Natural killer cell (primary cell): ENCODE results near the gene RGS6. TPM values are rescaled to one million over a fixed set of nuclear protein-coding genes. Genes with fewer than 3 reads are reported as not detected.
A peak's percentile ranks its signal among the peaks of the same experiment; 100 is the strongest.

Source experiments
- ATAC-seq, 3 donors: fragments of 150-1000 bp in 2 of 3; fragments of 200-7000 bp in 1 of 3; cut with Tn5 transposase; 1 replicate in 1 of 3; 2 replicates in 2 of 3; pipeline ENCODE4 v1.10.0; 2021; ENCODE audit warnings: mild to moderate bottlenecking in 2 of 3, moderate library complexity in 2 of 3
- DNase-seq, 2 donors: peaks; one replicate each; pipeline versions ENCODE4 v3.0.0 to v3.0.0-alpha.2; 2013 to 2021; ENCODE audit warnings: mixed read lengths in 1 of 2
- H3K27ac ChIP-seq: one replicate; pipeline ENCODE4 v1.5.1; 2013; ENCODE audit warnings: mild to moderate bottlenecking, low read length
- H3K27me3 ChIP-seq: one replicate; pipeline ENCODE4 v1.6.1; 2013; ENCODE audit warnings: low read length; ENCODE audit not compliant: control insufficient read depth, insufficient read depth
- H3K36me3 ChIP-seq: one replicate; pipeline ENCODE4 v1.6.1; 2013; ENCODE audit warnings: low read length; ENCODE audit not compliant: control insufficient read depth, insufficient read depth
- H3K4me1 ChIP-seq: one replicate; pipeline ENCODE4 v1.6.1; 2013; ENCODE audit warnings: low read length; ENCODE audit not compliant: control insufficient read depth, insufficient read depth
- H3K4me3 ChIP-seq: one replicate; pipeline ENCODE4 v1.5.1; 2013; ENCODE audit warnings: low read length
- H3K9me3 ChIP-seq: one replicate; pipeline ENCODE4 v1.6.1; 2013; ENCODE audit warnings: low read length; ENCODE audit not compliant: control insufficient read depth, insufficient read depth
- H3K27ac Mint-ChIP-seq, 2 donors: one replicate each; pipeline ENCODE4 v1.8.0; 2022; ENCODE audit warnings: mild to moderate bottlenecking in 2 of 2, mixed read lengths in 2 of 2, moderate library complexity in 1 of 2
- H3K27me3 Mint-ChIP-seq, 2 donors: one replicate each; pipeline ENCODE4 v1.8.0; 2022; ENCODE audit warnings: low read depth in 2 of 2, mixed read lengths in 2 of 2
- H3K36me3 Mint-ChIP-seq: one replicate; pipeline ENCODE4 v1.8.0; 2022; ENCODE audit warnings: mixed read lengths
- H3K4me1 Mint-ChIP-seq, 2 donors: one replicate each; pipeline ENCODE4 v1.8.0; 2022; ENCODE audit warnings: mixed read lengths in 2 of 2
- H3K4me3 Mint-ChIP-seq: one replicate; pipeline ENCODE4 v1.8.0; 2022; ENCODE audit warnings: mild to moderate bottlenecking, moderate library complexity, mixed read lengths
- H3K9me3 Mint-ChIP-seq, 2 donors: one replicate each; pipeline ENCODE4 v1.8.0; 2022; ENCODE audit warnings: mixed read lengths in 2 of 2
- WGBS: methylation state at CpG from one replicate; pipeline ENCODE4 v1.1.7; 2013; ENCODE audit warnings: missing lambda C conversion rate; ENCODE audit not compliant: insufficient coverage; 5-methylcytosine and 5-hydroxymethylcytosine counted together
- intact Hi-C: fragments of 100-400 bp; cut with micrococcal nuclease; formaldehyde crosslinking; loops from one replicate; pipeline ENCODE4 v1.14.2; 2022
- total RNA-seq, 4 donors: library from RNA; stranded (reverse); fragments of 120-200 nt in 1 of 4; gene quantifications; one replicate each; pipeline versions ENCODE4 v1.2.3 to v1.2.4, GENCODE V29; 2013 to 2022
- TF ChIP-seq, protein P1 (sequence below): fragments of 200-600 bp; IDR thresholded peaks from one replicate; pipeline ENCODE4 v1.8.0; 2022; ENCODE audit warnings: antibody characterized with exemption

RGS6 gene
- total RNA-seq, 3 donors from 2014 or later (not counting 1 experiment from before 2014, with no cell fraction given), result 0.75 to 1.4 TPM; not detected in 1

DNA sequence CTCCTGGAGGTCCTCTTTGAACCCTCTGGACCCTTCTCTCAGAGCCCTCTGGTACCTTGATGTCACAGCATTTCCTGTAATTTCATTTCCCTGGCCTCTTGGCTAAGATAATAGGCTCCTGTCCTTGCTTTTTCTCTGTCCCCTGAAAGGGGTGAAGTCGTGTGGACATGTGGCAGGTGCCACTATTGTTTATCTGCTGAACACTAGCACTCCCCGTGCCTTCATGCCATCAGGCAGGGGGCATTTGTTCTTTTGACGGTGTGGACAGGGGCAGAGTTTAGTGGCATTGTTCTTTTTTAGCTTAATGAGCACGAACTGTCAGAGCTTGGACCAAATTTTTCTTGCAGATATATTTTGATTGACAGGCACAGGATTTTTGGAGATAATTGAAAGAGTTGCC is 166.0 kb downstream of the RGS6 start:
- Histone ChIP-seq H3K27me3 (no peaks in the 10 kb centered on the region), H3K9me3 (no peaks in the 10 kb centered on the region), H3K36me3 (no peaks in the 10 kb centered on the region), H3K4me1 (no peaks in the 10 kb centered on the region), H3K27ac (no peak overlapping the region), H3K4me3 (no peak overlapping the region)
- intact Hi-C loops, result no loop called here
- no peaks in the 10 kb centered on the region for H3K36me3 Mint-ChIP-seq
- peaks cover 7 to 11% of the 10 kb centered on the region in 2 donors for H3K27me3 Mint-ChIP-seq
- no peaks in the 10 kb centered on the region for H3K4me1 Mint-ChIP-seq
- H3K27ac Mint-ChIP-seq, result no peak overlapping the region
- WGBS, result 81% methylated on average over 4 of the region's 4 CpGs
- ATAC-seq, result no peak
- DNase-seq, result no peak
- no peaks in the 10 kb centered on the region for H3K9me3 Mint-ChIP-seq
- H3K4me3 Mint-ChIP-seq, result no peak overlapping the region
- TF ChIP-seq, protein P1, sequence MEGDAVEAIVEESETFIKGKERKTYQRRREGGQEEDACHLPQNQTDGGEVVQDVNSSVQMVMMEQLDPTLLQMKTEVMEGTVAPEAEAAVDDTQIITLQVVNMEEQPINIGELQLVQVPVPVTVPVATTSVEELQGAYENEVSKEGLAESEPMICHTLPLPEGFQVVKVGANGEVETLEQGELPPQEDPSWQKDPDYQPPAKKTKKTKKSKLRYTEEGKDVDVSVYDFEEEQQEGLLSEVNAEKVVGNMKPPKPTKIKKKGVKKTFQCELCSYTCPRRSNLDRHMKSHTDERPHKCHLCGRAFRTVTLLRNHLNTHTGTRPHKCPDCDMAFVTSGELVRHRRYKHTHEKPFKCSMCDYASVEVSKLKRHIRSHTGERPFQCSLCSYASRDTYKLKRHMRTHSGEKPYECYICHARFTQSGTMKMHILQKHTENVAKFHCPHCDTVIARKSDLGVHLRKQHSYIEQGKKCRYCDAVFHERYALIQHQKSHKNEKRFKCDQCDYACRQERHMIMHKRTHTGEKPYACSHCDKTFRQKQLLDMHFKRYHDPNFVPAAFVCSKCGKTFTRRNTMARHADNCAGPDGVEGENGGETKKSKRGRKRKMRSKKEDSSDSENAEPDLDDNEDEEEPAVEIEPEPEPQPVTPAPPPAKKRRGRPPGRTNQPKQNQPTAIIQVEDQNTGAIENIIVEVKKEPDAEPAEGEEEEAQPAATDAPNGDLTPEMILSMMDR, result no peak

DNA sequence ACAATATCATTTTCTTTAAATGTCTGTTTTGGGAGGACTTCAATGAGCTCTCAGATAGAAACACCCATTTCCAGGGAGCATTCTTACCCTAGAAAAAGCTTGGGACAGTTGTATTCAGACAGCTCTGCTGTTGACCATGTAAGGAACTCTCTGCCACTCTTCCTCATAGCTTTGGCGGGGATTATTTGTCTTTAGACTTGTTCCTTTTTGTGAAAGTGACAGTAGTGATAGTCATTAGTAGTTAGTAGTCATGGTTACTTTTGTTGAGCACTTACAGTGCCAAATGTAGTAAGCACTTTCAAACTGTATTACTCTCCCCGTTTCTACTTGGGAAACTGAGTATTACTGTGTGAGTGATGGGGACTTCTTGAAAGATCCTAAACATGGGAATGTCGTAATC is 167.3 kb downstream of the RGS6 start:
- DNase-seq (no peak), ATAC-seq (no peak)
- no peaks in the 10 kb centered on the region for H3K9me3 Mint-ChIP-seq
- peaks cover 7 to 11% of the 10 kb centered on the region in 2 donors for H3K27me3 Mint-ChIP-seq
- Histone ChIP-seq H3K27ac (no peak overlapping the region), H3K4me3 (no peak overlapping the region), H3K36me3 (no peaks in the 10 kb centered on the region), H3K27me3 (no peaks in the 10 kb centered on the region), H3K4me1 (no peaks in the 10 kb centered on the region), H3K9me3 (no peaks in the 10 kb centered on the region)
- H3K36me3 Mint-ChIP-seq, result no peaks in the 10 kb centered on the region
- WGBS, result 87% methylated on average over 3 of the region's 3 CpGs
- intact Hi-C loops, result no loop called here
- H3K27ac Mint-ChIP-seq, result no peak overlapping the region
- TF ChIP-seq, protein P1, result no peak
- H3K4me1 Mint-ChIP-seq, result no peaks in the 10 kb centered on the region
- no peak overlapping the region for H3K4me3 Mint-ChIP-seq

DNA sequence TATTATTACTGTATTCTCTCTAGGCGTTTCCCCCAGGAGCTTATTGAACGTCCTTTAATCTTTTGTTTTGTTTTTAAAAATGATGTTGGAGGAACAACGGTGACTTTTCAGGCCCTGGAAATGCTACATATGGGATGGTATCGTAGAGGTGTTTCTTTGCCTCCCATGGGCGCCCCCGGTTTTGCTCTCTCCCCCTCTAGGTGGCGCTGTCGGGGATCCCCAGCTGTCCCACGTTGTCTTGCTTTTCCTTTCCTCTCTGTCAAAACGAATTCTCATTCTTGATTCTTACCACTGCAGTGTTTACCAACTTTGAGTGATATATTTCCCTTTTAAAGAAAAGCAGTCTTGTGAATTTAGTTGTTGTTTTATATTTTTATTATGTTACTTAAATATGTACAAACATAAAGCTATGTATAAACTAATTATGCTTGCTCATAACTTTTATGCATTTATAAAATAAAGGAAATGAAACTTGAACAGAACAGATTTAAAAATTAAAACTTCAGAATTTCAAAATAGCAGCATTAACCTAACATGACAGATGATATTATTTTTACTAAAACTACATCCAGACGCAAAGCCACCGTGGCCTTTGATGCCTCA is 171.9 kb downstream of the RGS6 start:
- peak in 1 of 3 donors; percentile 57 for ATAC-seq
- H3K4me3 Mint-ChIP-seq, result no peak overlapping the region
- no peak overlapping the region for H3K27ac Mint-ChIP-seq
- H3K27me3 ChIP-seq, result no peaks in the 10 kb centered on the region
- TF ChIP-seq, protein P1, result peak; percentile 61
- no peaks in the 10 kb centered on the region for H3K4me1 ChIP-seq
- H3K4me1 Mint-ChIP-seq, result no peaks in the 10 kb centered on the region
- no peaks in the 10 kb centered on the region for H3K36me3 ChIP-seq
- no peaks in the 10 kb centered on the region for H3K9me3 Mint-ChIP-seq
- peaks cover 9 to 33% of the 10 kb centered on the region in 2 donors for H3K27me3 Mint-ChIP-seq
- H3K27ac ChIP-seq, result no peak overlapping the region
- H3K9me3 ChIP-seq, result no peaks in the 10 kb centered on the region
- 48% methylated on average over 12 of the region's 12 CpGs for whole genome bisulfite sequencing
- DNase-seq, result peak; percentile 21 to 36
- no peak overlapping the region for H3K4me3 ChIP-seq
- H3K36me3 Mint-ChIP-seq, result no peaks in the 10 kb centered on the region
- intact Hi-C loops, result no loop called here

DNA sequence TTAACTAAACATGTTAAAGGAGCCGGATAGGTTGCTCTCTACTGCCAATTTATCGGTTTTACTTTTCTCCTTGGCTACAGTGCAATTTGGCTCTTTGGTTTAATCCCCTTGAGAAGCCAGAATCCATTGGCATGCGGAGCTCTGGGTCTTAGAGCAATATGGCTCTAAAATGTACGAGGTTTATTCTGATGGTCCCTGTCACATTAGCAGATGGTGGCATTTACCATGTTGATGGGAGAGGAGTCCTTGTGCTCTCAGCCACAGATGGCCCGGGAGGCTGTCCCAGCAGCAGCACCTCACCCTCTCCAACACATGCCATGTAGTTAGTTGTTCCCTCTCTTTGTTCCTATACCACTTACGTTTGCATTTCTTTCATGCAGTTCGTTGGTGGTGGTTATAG is 179.7 kb downstream of the RGS6 start:
- H3K4me1 Mint-ChIP-seq, result no peaks in the 10 kb centered on the region
- no peak overlapping the region for H3K4me3 Mint-ChIP-seq
- no peak for ATAC-seq

More for the DNA sequence above, 179.7 kb downstream of the RGS6 start:
- no peaks in the 10 kb centered on the region for H3K9me3 ChIP-seq
- no peak overlapping the region for H3K27ac ChIP-seq
- Mint-ChIP-seq H3K27me3 (peaks cover 7 to 41% of the 10 kb centered on the region in 2 donors), H3K27ac (no peak overlapping the region), H3K9me3 (no peaks in the 10 kb centered on the region), H3K36me3 (no peaks in the 10 kb centered on the region)
- TF ChIP-seq, protein P1, result no peak
- no peaks in the 10 kb centered on the region for H3K36me3 ChIP-seq
- H3K4me1 ChIP-seq, result no peaks in the 10 kb centered on the region
- H3K27me3 ChIP-seq, result peaks cover 2% of the 10 kb centered on the region
- H3K4me3 ChIP-seq, result no peak overlapping the region
- 91% methylated on average over 7 of the region's 7 CpGs for WGBS
- DNase-seq, result no peak
- intact Hi-C loops, result no loop called here
